ENCODE results near the gene CDH13.

DNA sequence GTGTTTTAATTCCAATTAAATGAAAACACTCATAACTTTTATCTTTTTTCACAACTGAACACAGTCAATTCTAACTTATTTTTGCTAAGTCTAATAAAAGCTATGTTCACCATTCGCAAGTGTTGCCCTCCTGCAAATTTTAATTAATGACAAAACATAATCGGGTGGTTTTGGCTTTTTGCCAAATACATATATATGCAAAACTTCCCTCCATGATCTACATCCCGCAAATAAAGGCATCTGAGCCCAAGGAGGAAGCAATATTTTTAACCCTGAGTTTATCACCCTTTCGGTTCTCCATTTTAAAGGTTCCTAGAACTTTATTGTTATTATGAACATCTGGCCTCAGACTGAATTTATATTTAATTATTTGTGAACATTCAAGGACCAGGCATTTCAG is 507.9 kb downstream of the CDH13 start:
- TF ChIP-seq, protein P1, sequence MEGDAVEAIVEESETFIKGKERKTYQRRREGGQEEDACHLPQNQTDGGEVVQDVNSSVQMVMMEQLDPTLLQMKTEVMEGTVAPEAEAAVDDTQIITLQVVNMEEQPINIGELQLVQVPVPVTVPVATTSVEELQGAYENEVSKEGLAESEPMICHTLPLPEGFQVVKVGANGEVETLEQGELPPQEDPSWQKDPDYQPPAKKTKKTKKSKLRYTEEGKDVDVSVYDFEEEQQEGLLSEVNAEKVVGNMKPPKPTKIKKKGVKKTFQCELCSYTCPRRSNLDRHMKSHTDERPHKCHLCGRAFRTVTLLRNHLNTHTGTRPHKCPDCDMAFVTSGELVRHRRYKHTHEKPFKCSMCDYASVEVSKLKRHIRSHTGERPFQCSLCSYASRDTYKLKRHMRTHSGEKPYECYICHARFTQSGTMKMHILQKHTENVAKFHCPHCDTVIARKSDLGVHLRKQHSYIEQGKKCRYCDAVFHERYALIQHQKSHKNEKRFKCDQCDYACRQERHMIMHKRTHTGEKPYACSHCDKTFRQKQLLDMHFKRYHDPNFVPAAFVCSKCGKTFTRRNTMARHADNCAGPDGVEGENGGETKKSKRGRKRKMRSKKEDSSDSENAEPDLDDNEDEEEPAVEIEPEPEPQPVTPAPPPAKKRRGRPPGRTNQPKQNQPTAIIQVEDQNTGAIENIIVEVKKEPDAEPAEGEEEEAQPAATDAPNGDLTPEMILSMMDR (IDR thresholded peaks at IDR 0.05; ENCODE audit: poor library complexity) = no peak
- no peak for TF ChIP-seq EZH2 (IDR thresholded peaks at IDR 0.05; ENCODE audit: borderline replicate concordance)

Measured in hepatocyte (in vitro differentiated cells).